Measurements from ENCODE around the gene LGALS9.

The LGALS9 gene

GRCh38 chr17:27630607-27631410 lies at the start of gene LGALS9:
Gene LGALS9, plus strand, starts transcription at chr17:27631188. Its CDS starts 78 bp downstream, at chr17:27631266.
- H3K36me3 ChIP-seq (ENCODE audit: control insufficient read depth, low read depth, low read length), result peaks cover 3% of the 10 kb centered on the region
- no peaks in the 10 kb centered on the region for H3K27me3 ChIP-seq (ENCODE audit: control insufficient read depth, insufficient read depth, low read length)
- H3K4me3 ChIP-seq (ENCODE audit: low read length), result no peak within 1 kb of the TSS
- no peak within 1 kb of the TSS for H3K9ac ChIP-seq (ENCODE audit: low read length)
- no peaks in the 10 kb centered on the region for H3K9me3 ChIP-seq (ENCODE audit: control insufficient read depth, low read depth, low read length)
- H3K27ac ChIP-seq (ENCODE audit: low read length), result no peak within 1 kb of the TSS
- no peaks in the 10 kb centered on the region for H3K4me1 ChIP-seq (ENCODE audit: control insufficient read depth, low read depth, low read length)

GRCh38 chr17:27582696-27583095 lies 48.3 kb upstream of the LGALS9 start:
- Histone ChIP-seq H3K4me3 (ENCODE audit: low read length) (no peak overlapping the region), H3K27ac (ENCODE audit: low read length) (no peak overlapping the region), H3K27me3 (ENCODE audit: control insufficient read depth, insufficient read depth, low read length) (no peaks in the 10 kb centered on the region), H3K9ac (ENCODE audit: low read length) (no peak overlapping the region), H3K9me3 (ENCODE audit: control insufficient read depth, low read depth, low read length) (no peaks in the 10 kb centered on the region), H3K4me1 (ENCODE audit: control insufficient read depth, low read depth, low read length) (no peaks in the 10 kb centered on the region), H3K36me3 (ENCODE audit: control insufficient read depth, low read depth, low read length) (no peaks in the 10 kb centered on the region)

GRCh38 chr17:27585153-27585681 lies 45.8 kb upstream of the LGALS9 start:
- H3K36me3 ChIP-seq (ENCODE audit: control insufficient read depth, low read depth, low read length), result no peaks in the 10 kb centered on the region
- peaks cover under 1% of the 10 kb centered on the region for H3K4me1 ChIP-seq (ENCODE audit: control insufficient read depth, low read depth, low read length)
- H3K27me3 ChIP-seq (ENCODE audit: control insufficient read depth, insufficient read depth, low read length), result no peaks in the 10 kb centered on the region
- no peak overlapping the region for H3K4me3 ChIP-seq (ENCODE audit: low read length)
- no peak overlapping the region for H3K27ac ChIP-seq (ENCODE audit: low read length)
- H3K9ac ChIP-seq (ENCODE audit: low read length), result no peak overlapping the region
- no peaks in the 10 kb centered on the region for H3K9me3 ChIP-seq (ENCODE audit: control insufficient read depth, low read depth, low read length)

- Histone ChIP-seq H3K9me3 (ENCODE audit: control insufficient read depth, low read depth, low read length) (no peaks in the 10 kb centered on the region), H3K9ac (ENCODE audit: low read length) (no peak overlapping the region), H3K4me3 (ENCODE audit: low read length) (no peak overlapping the region), H3K27me3 (ENCODE audit: control insufficient read depth, insufficient read depth, low read length) (no peaks in the 10 kb centered on the region), H3K36me3 (ENCODE audit: control insufficient read depth, low read depth, low read length) (no peaks in the 10 kb centered on the region), H3K4me1 (ENCODE audit: control insufficient read depth, low read depth, low read length) (peaks cover 6% of the 10 kb centered on the region), H3K27ac (ENCODE audit: low read length) (no peak overlapping the region)
Observed at GRCh38 chr17:27585792-27586191, 45.2 kb upstream of the LGALS9 start.

GRCh38 chr17:27586203-27586721 lies 44.7 kb upstream of the LGALS9 start:
- Histone ChIP-seq H3K9ac (ENCODE audit: low read length) (no peak overlapping the region), H3K4me3 (ENCODE audit: low read length) (no peak overlapping the region), H3K27me3 (ENCODE audit: control insufficient read depth, insufficient read depth, low read length) (no peaks in the 10 kb centered on the region), H3K9me3 (ENCODE audit: control insufficient read depth, low read depth, low read length) (no peaks in the 10 kb centered on the region), H3K4me1 (ENCODE audit: control insufficient read depth, low read depth, low read length) (peaks cover 8% of the 10 kb centered on the region), H3K36me3 (ENCODE audit: control insufficient read depth, low read depth, low read length) (no peaks in the 10 kb centered on the region), H3K27ac (ENCODE audit: low read length) (no peak overlapping the region)

GRCh38 chr17:27588354-27588753 lies 42.6 kb upstream of the LGALS9 start:
- no peaks in the 10 kb centered on the region for H3K27me3 ChIP-seq (ENCODE audit: control insufficient read depth, insufficient read depth, low read length)
- H3K4me1 ChIP-seq (ENCODE audit: control insufficient read depth, low read depth, low read length), result peaks cover 8% of the 10 kb centered on the region
- peaks cover 6% of the 10 kb centered on the region for H3K36me3 ChIP-seq (ENCODE audit: control insufficient read depth, low read depth, low read length)
- no peaks in the 10 kb centered on the region for H3K9me3 ChIP-seq (ENCODE audit: control insufficient read depth, low read depth, low read length)
- no peak overlapping the region for H3K9ac ChIP-seq (ENCODE audit: low read length)
- H3K27ac ChIP-seq (ENCODE audit: low read length), result no peak overlapping the region
- H3K4me3 ChIP-seq (ENCODE audit: low read length), result no peak overlapping the region

- no peaks in the 10 kb centered on the region for H3K9me3 ChIP-seq (ENCODE audit: control insufficient read depth, low read depth, low read length)
- no peaks in the 10 kb centered on the region for H3K27me3 ChIP-seq (ENCODE audit: control insufficient read depth, insufficient read depth, low read length)
- H3K9ac ChIP-seq (ENCODE audit: low read length), result no peak overlapping the region
- peaks cover 6% of the 10 kb centered on the region for H3K36me3 ChIP-seq (ENCODE audit: control insufficient read depth, low read depth, low read length)
- no peak overlapping the region for H3K27ac ChIP-seq (ENCODE audit: low read length)
- no peak overlapping the region for H3K4me3 ChIP-seq (ENCODE audit: low read length)
- H3K4me1 ChIP-seq (ENCODE audit: control insufficient read depth, low read depth, low read length), result peaks cover 8% of the 10 kb centered on the region
Observed at GRCh38 chr17:27590864-27591263, 40.1 kb upstream of the LGALS9 start.

GRCh38 chr17:27591986-27592385 lies 39.0 kb upstream of the LGALS9 start:
- Histone ChIP-seq H3K9ac (ENCODE audit: low read length) (no peak overlapping the region), H3K27me3 (ENCODE audit: control insufficient read depth, insufficient read depth, low read length) (no peaks in the 10 kb centered on the region), H3K27ac (ENCODE audit: low read length) (no peak overlapping the region), H3K4me1 (ENCODE audit: control insufficient read depth, low read depth, low read length) (peaks cover 8% of the 10 kb centered on the region), H3K4me3 (ENCODE audit: low read length) (no peak overlapping the region), H3K9me3 (ENCODE audit: control insufficient read depth, low read depth, low read length) (no peaks in the 10 kb centered on the region), H3K36me3 (ENCODE audit: control insufficient read depth, low read depth, low read length) (peaks cover 6% of the 10 kb centered on the region)

GRCh38 chr17:27593232-27593856 lies 37.6 kb upstream of the LGALS9 start:
- Histone ChIP-seq H3K27ac (ENCODE audit: low read length) (no peak overlapping the region), H3K36me3 (ENCODE audit: control insufficient read depth, low read depth, low read length) (peaks cover 10% of the 10 kb centered on the region), H3K27me3 (ENCODE audit: control insufficient read depth, insufficient read depth, low read length) (no peaks in the 10 kb centered on the region), H3K9ac (ENCODE audit: low read length) (no peak overlapping the region), H3K4me1 (ENCODE audit: control insufficient read depth, low read depth, low read length) (peaks cover 8% of the 10 kb centered on the region), H3K4me3 (ENCODE audit: low read length) (no peak overlapping the region), H3K9me3 (ENCODE audit: control insufficient read depth, low read depth, low read length) (no peaks in the 10 kb centered on the region)

GRCh38 chr17:27593857-27594255 lies 37.1 kb upstream of the LGALS9 start:
- peaks cover 8% of the 10 kb centered on the region for H3K4me1 ChIP-seq (ENCODE audit: control insufficient read depth, low read depth, low read length)

GRCh38 chr17:27595208-27595607 lies 35.8 kb upstream of the LGALS9 start:
- Histone ChIP-seq H3K36me3 (ENCODE audit: control insufficient read depth, low read depth, low read length) (peaks cover 10% of the 10 kb centered on the region), H3K9me3 (ENCODE audit: control insufficient read depth, low read depth, low read length) (no peaks in the 10 kb centered on the region), H3K27ac (ENCODE audit: low read length) (no peak overlapping the region), H3K27me3 (ENCODE audit: control insufficient read depth, insufficient read depth, low read length) (no peaks in the 10 kb centered on the region), H3K4me1 (ENCODE audit: control insufficient read depth, low read depth, low read length) (peaks cover 8% of the 10 kb centered on the region), H3K4me3 (ENCODE audit: low read length) (no peak overlapping the region), H3K9ac (ENCODE audit: low read length) (no peak overlapping the region)

More at GRCh38 chr17:27593857-27594255, 37.1 kb upstream of the LGALS9 start:
- Histone ChIP-seq H3K9me3 (ENCODE audit: control insufficient read depth, low read depth, low read length) (no peaks in the 10 kb centered on the region), H3K27me3 (ENCODE audit: control insufficient read depth, insufficient read depth, low read length) (no peaks in the 10 kb centered on the region), H3K4me3 (ENCODE audit: low read length) (no peak overlapping the region), H3K9ac (ENCODE audit: low read length) (no peak overlapping the region), H3K27ac (ENCODE audit: low read length) (no peak overlapping the region), H3K36me3 (ENCODE audit: control insufficient read depth, low read depth, low read length) (peaks cover 10% of the 10 kb centered on the region)
